HG03521 (cell line): ENCODE results near the gene NAP1L4.
"Not testable (repeated sequence)": the region's sequence is repeated elsewhere in the genome, so short reads cannot be mapped to it uniquely, and the experiment has no call there.

ENCODE experiments used
- ATAC-seq: cut with Tn5 transposase; IDR thresholded peaks from one replicate; pipeline ENCODE4 v1.9.1; 2021; ENCODE audit warnings: mild to moderate bottlenecking, moderate library complexity; ENCODE audit not compliant: unreplicated experiment

The NAP1L4 gene

DNA sequence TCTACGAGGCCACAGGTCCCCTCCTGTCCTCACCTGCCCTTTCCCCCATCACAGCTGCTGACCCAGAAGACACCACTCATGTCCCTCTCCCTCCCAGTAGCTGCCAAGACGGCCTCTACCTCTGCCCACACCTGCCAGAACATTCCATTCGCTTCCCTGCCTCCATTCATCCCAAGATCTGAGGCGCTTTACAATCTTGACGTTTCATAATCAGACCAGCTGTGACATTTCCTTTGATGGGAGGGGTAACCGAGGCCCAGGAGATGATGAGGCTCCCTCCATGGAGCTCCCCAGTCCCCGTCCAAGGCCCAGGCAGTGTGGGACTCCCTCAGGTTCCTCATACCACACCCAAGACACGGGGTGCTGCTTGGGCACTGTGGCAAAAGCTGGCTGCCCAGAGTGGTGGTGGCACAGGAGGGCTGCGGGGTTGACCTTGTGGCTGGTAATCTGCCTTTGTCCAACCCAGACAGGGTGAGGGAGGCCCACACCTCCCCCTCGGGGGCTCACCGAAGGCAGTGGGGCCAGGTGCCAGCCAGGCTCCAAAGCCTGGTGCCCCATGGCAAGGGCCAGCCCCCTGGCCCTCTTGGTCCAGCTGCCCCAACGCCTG lies 80.2 kb downstream of the NAP1L4 start:
- no peak for ATAC-seq

DNA sequence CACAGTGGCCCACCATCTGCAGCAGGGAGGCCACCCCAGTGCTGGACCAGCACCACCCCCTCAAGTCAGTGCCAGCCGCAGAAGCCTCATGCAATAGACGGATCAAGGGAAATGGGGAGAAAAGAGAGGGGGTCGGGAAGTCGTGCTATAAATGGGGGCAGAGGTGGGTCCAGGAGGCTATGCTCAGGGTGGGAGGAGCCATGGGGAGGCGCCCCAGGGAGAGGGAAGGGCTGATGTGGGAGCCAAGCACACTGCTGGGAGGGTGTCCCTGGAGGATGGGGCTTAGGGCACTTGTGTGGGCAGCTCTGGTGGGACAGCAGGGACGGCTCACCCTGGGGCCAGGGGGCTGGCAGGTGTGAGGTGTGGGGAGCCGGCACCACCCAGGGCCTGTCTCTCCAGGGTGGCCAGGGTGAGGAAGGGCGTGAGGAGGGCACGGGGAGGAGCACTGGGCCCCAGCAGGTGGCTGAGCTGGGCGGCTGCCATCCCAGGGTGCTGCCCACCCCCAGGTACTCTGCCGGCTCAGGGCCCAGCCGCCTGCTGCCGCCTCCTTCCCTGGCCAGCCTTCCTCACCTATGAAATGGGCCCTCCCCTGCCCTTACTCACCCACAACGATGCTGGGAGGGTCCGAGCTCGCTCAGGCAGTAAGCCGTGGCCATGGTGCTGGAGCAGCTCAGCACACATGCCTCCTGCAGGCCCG lies 80.9 kb downstream of the NAP1L4 start:
- no peak for ATAC-seq

GRCh38 chr11:2910401-2910955 lies 81.7 kb downstream of the NAP1L4 start:
- ATAC-seq: no peak

GRCh38 chr11:2909133-2909902 lies 82.8 kb downstream of the NAP1L4 start:
- no peak for ATAC-seq

DNA sequence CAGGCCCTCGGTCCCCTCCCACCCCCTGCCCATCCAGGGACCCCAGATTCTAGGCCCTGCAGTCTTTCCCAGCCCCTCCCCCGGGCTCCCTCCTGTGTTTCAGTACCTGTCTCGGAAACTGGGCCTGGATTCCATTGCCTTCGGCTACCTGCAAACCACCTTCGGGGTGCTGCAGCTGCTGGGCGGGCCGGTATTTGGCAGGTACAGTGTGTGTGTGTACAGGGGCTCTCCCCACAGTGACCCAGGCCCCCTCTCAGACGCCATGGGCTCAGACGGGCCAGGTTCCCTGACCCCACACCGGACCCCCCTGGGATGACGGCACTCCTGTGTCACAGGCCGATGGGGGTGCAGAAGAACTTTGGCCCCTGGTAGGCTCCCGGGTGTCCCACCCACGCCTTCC lies 84.0 kb downstream of the NAP1L4 start:
- ATAC-seq: no peak

DNA sequence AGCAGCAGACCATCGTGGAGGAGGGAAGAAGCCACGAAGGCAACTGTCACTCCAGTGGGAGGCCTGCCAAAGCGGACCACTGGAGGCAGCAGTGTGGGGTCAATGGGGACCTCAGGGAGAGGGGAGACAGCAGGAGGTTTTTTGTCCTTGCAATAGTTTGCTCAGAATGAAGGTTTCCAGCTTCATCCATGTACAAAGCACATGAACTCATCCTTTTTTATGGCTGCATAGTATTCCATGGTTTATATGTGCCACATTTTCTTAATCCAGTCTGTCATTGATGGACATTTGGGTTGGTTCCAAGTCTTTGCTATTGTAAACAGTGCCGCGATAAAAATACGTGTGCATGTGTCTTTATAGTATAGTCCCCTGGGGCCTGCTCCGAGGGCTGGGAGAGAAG lies 86.8 kb downstream of the NAP1L4 start:
- not testable (repeated sequence) for ATAC-seq

DNA sequence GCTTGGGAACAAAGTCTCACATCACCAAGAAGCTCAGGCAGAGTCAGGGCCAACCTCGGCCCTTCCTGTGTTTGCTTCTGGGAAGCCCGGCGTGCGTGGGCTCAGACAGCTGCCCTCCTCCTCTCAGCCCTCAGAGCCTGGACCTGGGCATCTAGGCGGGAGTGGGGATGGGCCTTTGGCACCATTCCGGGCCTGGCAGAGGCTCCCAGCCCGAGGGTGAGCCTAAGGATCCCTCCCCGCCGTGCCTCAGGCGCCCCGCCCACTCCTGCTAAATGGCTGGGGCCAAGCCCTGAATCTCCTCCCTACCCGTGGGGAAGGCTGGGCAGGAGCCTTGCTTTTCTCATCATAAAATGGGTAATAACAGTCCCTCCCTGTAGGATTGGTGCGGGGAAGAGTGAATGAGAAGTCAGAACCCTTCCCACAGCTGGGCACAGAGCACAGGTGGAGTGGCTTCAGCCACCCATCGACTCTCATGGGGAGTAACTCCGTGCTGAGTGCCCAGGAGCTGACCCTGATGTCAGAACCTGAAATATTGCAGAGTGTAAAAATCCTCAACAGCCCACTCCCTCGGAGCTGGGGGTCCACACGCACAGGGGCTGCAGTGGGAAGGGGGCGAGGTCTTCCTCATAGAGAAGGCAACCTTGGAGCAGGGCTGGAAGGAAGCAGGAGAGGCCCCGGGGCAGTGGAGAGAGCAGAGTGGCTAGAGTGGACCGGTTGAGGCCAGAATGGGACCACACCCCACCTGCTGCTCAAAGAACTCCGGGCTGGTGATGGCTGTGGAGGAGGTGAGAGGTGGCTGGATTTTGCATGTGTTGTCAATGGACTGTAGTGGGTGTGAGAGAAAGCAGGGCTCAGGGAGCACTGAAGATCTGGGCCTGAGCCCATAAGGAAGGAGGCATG lies 87.7 kb downstream of the NAP1L4 start:
- ATAC-seq: no peak

- no peak for ATAC-seq
Measured at GRCh38 chr11:2903672-2904011, 88.5 kb downstream of the NAP1L4 start.

DNA sequence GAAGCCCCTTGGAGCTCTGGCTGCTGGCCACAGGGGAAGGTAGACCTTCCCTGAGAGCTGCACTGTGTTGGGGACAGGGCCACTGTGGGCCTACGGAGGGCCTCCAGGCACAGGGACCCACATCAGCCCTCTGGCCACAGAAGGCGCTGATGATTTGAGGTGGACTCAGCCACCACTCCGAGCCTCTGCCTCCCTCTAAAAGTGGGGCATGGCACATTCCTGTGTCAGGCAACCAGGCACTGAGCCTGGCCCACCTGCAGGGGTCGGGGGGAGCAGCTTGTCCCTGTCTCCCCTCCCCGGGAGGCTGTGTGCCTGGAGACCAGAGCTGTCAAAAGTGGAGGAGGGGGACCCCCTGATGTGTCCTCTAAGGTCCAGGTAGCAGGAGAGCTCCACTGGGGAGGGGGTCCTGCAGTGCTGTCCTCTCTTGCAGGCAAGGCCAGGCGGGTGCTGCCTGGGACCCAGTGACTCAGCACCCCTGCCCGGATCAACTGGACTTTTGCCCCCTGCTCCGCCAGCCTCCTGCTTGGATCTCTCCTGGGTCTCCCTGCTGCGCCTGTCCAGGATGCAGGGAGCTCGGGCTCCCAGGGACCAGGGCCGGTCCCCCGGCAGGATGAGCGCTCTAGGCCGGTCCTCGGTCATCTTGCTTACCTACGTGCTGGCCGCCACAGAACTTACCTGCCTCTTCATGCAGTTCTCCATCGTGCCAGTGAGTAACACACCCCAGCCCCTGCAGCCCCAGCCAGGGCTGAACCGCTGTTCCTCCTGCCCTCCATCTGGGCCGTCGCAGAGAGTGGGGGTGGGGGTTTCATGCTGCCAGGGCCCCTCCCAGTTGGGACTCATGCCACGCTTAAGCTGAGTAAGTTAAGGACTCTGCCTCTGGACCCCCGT lies 89.1 kb downstream of the NAP1L4 start:
- ATAC-seq: peak; percentile 3

GRCh38 chr11:2901854-2902783 lies 90.0 kb downstream of the NAP1L4 start:
- peak; percentile 92 for ATAC-seq

DNA sequence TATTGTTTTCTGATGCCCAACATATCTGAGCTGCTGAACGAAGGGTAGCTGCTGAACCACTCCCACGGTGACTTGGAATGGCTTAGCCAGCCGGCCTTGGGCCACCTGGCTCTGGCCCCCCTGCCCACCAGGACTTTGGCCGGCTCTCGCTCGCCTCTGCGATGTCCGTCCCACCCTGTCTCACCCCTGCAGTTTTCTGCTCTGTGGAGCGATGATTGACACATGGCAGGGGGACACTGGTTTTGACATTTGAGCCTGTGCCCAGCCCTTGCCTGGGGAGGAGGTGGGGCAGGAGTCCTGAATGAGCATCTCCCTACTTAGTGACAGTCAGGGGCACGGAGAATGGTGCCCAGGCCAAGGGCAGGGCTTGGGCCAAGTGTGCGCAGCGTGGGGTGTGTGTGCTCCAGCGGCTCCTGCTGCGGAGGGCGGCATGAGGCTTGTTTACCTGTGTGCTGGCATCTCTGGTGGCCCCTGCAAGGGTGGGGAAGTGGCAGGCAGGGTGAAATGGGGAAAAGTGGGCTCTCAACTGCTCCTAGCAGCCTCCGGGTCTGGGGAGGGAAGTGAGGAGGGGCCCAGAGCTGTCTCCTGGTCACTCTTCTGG lies 90.8 kb downstream of the NAP1L4 start:
- no peak for ATAC-seq

DNA sequence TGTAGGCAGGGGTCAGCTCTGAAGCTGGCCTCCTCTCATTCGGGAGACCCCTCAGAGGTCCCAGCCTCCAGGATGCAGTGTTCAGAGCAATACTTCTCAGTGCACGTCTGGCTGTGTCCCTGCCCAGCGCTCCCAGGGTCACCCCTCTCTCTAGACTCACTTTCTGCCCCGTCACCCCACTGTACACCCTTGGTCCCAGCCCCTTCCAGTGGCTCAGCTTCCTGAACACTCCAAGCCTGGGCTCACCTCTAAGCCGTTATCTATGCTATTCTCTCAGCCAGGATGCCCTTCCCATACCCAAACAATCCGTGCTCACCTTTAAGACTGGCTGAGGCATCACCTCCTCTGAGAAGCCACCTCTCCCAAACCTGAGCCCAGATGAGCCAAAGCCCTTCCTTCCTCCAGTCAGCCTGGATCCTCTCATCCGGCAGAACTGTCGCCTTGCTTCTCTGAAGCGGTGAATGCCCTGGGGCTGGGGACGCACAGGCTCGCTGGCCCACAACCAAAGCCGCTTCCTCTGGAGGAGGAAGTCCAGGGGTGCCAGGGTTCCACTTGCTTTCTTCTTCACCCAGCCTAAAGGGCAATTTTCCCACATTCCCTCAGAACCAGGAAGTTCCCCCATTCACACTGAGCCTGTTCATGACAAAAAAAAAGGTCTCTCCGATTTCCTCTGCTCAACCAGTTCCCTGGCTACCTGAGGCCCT lies 92.9 kb downstream of the NAP1L4 start:
- ATAC-seq: no peak

DNA sequence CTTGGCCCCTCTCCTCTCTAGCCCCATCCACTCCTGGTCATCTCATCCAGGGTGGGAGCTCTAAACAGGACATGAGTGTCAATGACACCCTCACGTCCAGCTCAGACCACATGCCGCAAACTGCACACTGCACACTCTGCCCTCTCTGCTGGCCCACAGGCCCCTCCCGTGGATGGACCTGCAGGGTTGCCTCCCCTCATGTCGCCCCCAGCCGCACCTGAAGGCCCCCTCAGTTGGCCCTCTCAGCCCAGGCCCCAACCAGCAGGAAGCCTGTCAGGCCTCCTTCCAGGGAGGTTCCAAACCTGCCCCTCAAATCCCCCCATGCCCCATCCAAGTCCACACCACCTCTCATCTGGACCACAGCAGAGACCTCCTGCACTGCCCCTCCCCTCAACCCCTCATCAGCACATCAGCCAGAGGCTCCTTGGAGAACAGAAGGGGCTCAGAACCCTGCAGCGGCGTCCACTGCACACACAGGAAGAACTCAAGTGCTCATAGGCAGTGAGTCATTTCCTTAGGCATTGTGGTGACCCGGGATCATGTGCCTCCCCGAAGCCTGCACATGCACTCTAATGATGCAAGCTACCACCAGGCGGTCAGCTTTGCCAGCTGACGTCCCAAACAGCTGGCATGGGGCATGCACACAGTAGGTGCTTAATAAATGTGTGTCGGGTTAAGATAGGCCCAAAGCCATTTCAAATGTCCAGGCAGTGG lies 93.6 kb downstream of the NAP1L4 start:
- no peak for ATAC-seq

DNA sequence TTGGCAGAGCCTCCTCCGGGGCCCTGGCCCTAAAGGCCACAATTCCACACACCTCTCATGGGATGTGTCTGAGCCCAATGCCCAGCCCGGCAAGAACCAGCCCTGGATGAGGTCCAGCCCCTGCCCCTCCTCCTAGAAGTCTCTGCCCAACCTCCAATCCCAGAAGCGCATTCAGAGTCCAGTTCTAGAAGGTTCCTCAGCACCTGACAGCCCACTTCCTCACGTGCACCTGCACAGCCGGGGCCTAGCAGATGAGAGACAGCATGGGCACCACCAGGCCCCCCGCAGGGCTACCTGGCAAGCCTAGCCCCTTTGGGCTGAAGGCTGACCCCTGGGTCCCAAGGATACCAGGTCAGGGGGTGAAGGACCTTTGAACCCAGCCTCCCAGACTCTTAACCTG lies 95.1 kb downstream of the NAP1L4 start:
- no peak for ATAC-seq

DNA sequence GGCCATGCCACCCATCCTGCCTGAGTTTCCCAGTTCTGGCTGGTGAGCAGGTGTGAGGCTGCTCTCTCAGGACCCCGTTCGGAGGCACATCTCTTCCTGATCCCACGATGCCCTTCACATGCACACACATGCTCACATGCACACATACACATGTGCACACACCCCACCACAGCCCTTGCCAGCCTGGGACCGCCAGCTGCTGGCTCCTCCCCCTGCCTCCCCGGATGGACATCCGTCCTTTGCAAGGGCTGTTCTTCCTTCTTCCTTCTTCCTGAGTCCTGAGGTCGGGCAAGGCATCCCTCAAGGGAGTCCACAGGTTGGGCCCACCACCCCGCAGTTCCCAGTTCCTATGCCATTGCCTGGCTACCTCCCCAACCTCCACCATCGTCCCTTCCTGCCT lies 96.1 kb downstream of the NAP1L4 start:
- ATAC-seq: no peak
